Karpas-422 (cell line): Measurements from ENCODE around the gene AMTN. TPM values are rescaled to one million over a fixed set of nuclear protein-coding genes. Genes with fewer than 3 reads are reported as not detected.

Experiments used
- DNase-seq: peaks from one replicate; pipeline ENCODE4 v3.0.0-alpha.2; 2015
- H2AFZ ChIP-seq: fragments of 200-600 bp; sonication (generic); 2 replicates; pipeline ENCODE4 v1.6.1; 2014; ENCODE audit warnings: antibody characterized with exemption, low read length, mixed read lengths
- H3K27ac ChIP-seq: fragments of 200-600 bp; sonication (generic); 2 replicates; pipeline ENCODE4 v1.5.1; 2014; ENCODE audit warnings: mild to moderate bottlenecking, low read length, moderate library complexity
- H3K27me3 ChIP-seq: fragments of 200-600 bp; sonication (generic); 2 replicates; pipeline ENCODE4 v1.6.1; 2014; ENCODE audit warnings: low read length, mixed read lengths
- H3K36me3 ChIP-seq: fragments of 200-600 bp; sonication (generic); 2 replicates; pipeline ENCODE4 v1.6.1; 2014; ENCODE audit warnings: low read length, mixed read lengths; ENCODE audit not compliant: insufficient read depth
- H3K4me1 ChIP-seq: fragments of 200-600 bp; sonication (generic); 2 replicates; pipeline ENCODE4 v1.6.1; 2014; ENCODE audit warnings: mild to moderate bottlenecking, low read length, mixed read lengths
- H3K4me2 ChIP-seq: fragments of 200-600 bp; sonication (generic); 2 replicates; pipeline ENCODE4 v1.6.1; 2014; ENCODE audit warnings: low read length, low read depth, mild to moderate bottlenecking; ENCODE audit not compliant: poor library complexity, severe bottlenecking
- H3K4me3 ChIP-seq: fragments of 200-600 bp; sonication (generic); 2 replicates; pipeline ENCODE4 v1.5.1; 2014; ENCODE audit warnings: mild to moderate bottlenecking, antibody characterized with exemption, low read length, mixed read lengths
- H3K79me2 ChIP-seq: fragments of 200-600 bp; sonication (generic); 2 replicates; pipeline ENCODE4 v1.6.1; 2014; ENCODE audit warnings: mild to moderate bottlenecking, low read length, mixed read lengths
- H3K9ac ChIP-seq: fragments of 200-600 bp; sonication (generic); 2 replicates; pipeline ENCODE4 v1.6.0; 2014; ENCODE audit warnings: low read length
- H3K9me2 ChIP-seq: fragments of 200-600 bp; sonication (generic), shearing (Covaris generic); replicated peaks from 2 replicates; pipeline ENCODE4 v1.6.0; 2014; ENCODE audit warnings: mild to moderate bottlenecking, low read length, moderate library complexity; ENCODE audit not compliant: insufficient read depth
- H3K9me3 ChIP-seq: fragments of 300-700, 200-600 bp; sonication (generic); 2 replicates; pipeline ENCODE4 v1.6.1; 2014; ENCODE audit warnings: low read length, mixed read lengths
- H4K20me1 ChIP-seq: fragments of 200-600 bp; sonication (generic); 2 replicates; pipeline ENCODE4 v1.6.1; 2014; ENCODE audit warnings: mild to moderate bottlenecking, antibody characterized with exemption, low read length, low read depth; ENCODE audit not compliant: insufficient read depth
- total RNA-seq: library from RNA; depleted of rRNA; stranded (reverse); fragments of >200 nt; shearing (Covaris generic); gene quantifications from 2 replicates; pipeline ENCODE4 v1.2.3, GENCODE V29; 2014; ENCODE audit warnings: low replicate concordance; rRNA removed

The AMTN gene
- total RNA-seq, 1 experiment from 2014 or later = not detected

GRCh38 chr4:70570796-70571195, 52.4 kb downstream of the AMTN start:
- H3K27ac ChIP-seq = no peak overlapping the region
- no peaks in the 10 kb centered on the region for H3K9me3 ChIP-seq
- no peaks in the 10 kb centered on the region for H3K79me2 ChIP-seq
- H3K4me3 ChIP-seq = no peak overlapping the region
- H3K4me1 ChIP-seq = no peaks in the 10 kb centered on the region
- no peaks in the 10 kb centered on the region for H3K36me3 ChIP-seq
- no peak overlapping the region for H3K9ac ChIP-seq
- no peaks in the 10 kb centered on the region for H3K9me2 ChIP-seq
- no peak overlapping the region for H3K4me2 ChIP-seq
- no peaks in the 10 kb centered on the region for H3K27me3 ChIP-seq
- H2AFZ ChIP-seq = no peak overlapping the region
- DNase-seq = no peak
- no peaks in the 10 kb centered on the region for H4K20me1 ChIP-seq

GRCh38 chr4:70571772-70572171, 53.4 kb downstream of the AMTN start:
- no peak overlapping the region for H2AFZ ChIP-seq
- H3K9ac ChIP-seq = no peak overlapping the region
- no peaks in the 10 kb centered on the region for H3K9me3 ChIP-seq
- no peak overlapping the region for H3K27ac ChIP-seq
- no peaks in the 10 kb centered on the region for H3K36me3 ChIP-seq
- no peaks in the 10 kb centered on the region for H3K79me2 ChIP-seq
- H3K4me1 ChIP-seq = no peaks in the 10 kb centered on the region
- no peak overlapping the region for H3K4me2 ChIP-seq
- H4K20me1 ChIP-seq = no peaks in the 10 kb centered on the region
- H3K27me3 ChIP-seq = no peaks in the 10 kb centered on the region
- no peak for DNase-seq
- H3K4me3 ChIP-seq = no peak overlapping the region
- H3K9me2 ChIP-seq = no peaks in the 10 kb centered on the region

GRCh38 chr4:70575964-70576363, 57.6 kb downstream of the AMTN start:
- Histone ChIP-seq H3K27me3 (no peaks in the 10 kb centered on the region), H4K20me1 (no peaks in the 10 kb centered on the region), H3K9me2 (no peaks in the 10 kb centered on the region), H3K36me3 (no peaks in the 10 kb centered on the region), H3K9ac (no peak overlapping the region), H3K4me2 (no peak overlapping the region), H2AFZ (no peak overlapping the region), H3K4me3 (no peak overlapping the region), H3K27ac (no peak overlapping the region), H3K79me2 (no peaks in the 10 kb centered on the region), H3K9me3 (no peaks in the 10 kb centered on the region), H3K4me1 (no peaks in the 10 kb centered on the region)
- DNase-seq = no peak

- no peaks in the 10 kb centered on the region for H3K79me2 ChIP-seq
- H3K9ac ChIP-seq = no peak overlapping the region
- no peak overlapping the region for H3K4me3 ChIP-seq
- H4K20me1 ChIP-seq = no peaks in the 10 kb centered on the region
- DNase-seq = no peak
- no peaks in the 10 kb centered on the region for H3K27me3 ChIP-seq
- no peak overlapping the region for H3K27ac ChIP-seq
- H3K36me3 ChIP-seq = no peaks in the 10 kb centered on the region
- H2AFZ ChIP-seq = no peak overlapping the region
- no peaks in the 10 kb centered on the region for H3K9me3 ChIP-seq
- no peak overlapping the region for H3K4me2 ChIP-seq
- no peaks in the 10 kb centered on the region for H3K4me1 ChIP-seq
- H3K9me2 ChIP-seq = no peaks in the 10 kb centered on the region
Observed at GRCh38 chr4:70577220-70577927, 59.0 kb downstream of the AMTN start.

GRCh38 chr4:70581980-70582379, 63.6 kb downstream of the AMTN start:
- H3K27me3 ChIP-seq = no peaks in the 10 kb centered on the region
- no peaks in the 10 kb centered on the region for H4K20me1 ChIP-seq
- DNase-seq = no peak

More at GRCh38 chr4:70581980-70582379, 63.6 kb downstream of the AMTN start:
- no peak overlapping the region for H3K27ac ChIP-seq
- no peak overlapping the region for H3K9ac ChIP-seq
- H3K36me3 ChIP-seq = no peaks in the 10 kb centered on the region
- no peak overlapping the region for H3K4me2 ChIP-seq
- H3K9me2 ChIP-seq = no peaks in the 10 kb centered on the region
- H3K9me3 ChIP-seq = no peaks in the 10 kb centered on the region
- H3K4me3 ChIP-seq = no peak overlapping the region
- H2AFZ ChIP-seq = no peak overlapping the region
- no peaks in the 10 kb centered on the region for H3K79me2 ChIP-seq
- no peaks in the 10 kb centered on the region for H3K4me1 ChIP-seq

Other genes with a start within 250 kb of the AMTN start
- not detected in 2 replicates for gene CABS1, start 183.6 kb upstream of the AMTN start, total RNA-seq
- not detected in 2 replicates for gene SMR3A, start 157.8 kb upstream of the AMTN start, total RNA-seq
- not detected in 2 replicates for gene SMR3B, start 135.4 kb upstream of the AMTN start, total RNA-seq
- not detected in 2 replicates for gene OPRPN, start 120.6 kb upstream of the AMTN start, total RNA-seq
- not detected in 2 replicates for gene MUC7, start 46.4 kb upstream of the AMTN start, total RNA-seq
- gene AMBN, start 73.7 kb downstream of the AMTN start, total RNA-seq = not detected in 2 replicates
- not detected in 2 replicates for gene ENAM, start 110.2 kb downstream of the AMTN start, total RNA-seq
- gene JCHAIN, start 147.9 kb downstream of the AMTN start, total RNA-seq = 51.0 and 77.5 TPM in 2 replicates
- gene UTP3, start 170.0 kb downstream of the AMTN start, total RNA-seq = 21.2 and 32.4 TPM in 2 replicates
- gene RUFY3, start 203.4 kb downstream of the AMTN start, total RNA-seq = 25.2 and 26.9 TPM in 2 replicates